NCI-H1417 (cell line): Measurements from ENCODE around the gene CXXC1.
"Not testable (repeated sequence)": the region's sequence is repeated elsewhere in the genome, so short reads cannot be mapped to it uniquely, and the experiment has no call there.

ENCODE experiments used
- DNase-seq, 3 experiments: peaks; one replicate each; lab custom pipeline; 2025; lab: John Stamatoyannopoulos, UW

The CXXC1 gene

GRCh38 chr18:50274044-50274442, 13.4 kb downstream of the CXXC1 start:
- DNase-seq = no peak

DNA sequence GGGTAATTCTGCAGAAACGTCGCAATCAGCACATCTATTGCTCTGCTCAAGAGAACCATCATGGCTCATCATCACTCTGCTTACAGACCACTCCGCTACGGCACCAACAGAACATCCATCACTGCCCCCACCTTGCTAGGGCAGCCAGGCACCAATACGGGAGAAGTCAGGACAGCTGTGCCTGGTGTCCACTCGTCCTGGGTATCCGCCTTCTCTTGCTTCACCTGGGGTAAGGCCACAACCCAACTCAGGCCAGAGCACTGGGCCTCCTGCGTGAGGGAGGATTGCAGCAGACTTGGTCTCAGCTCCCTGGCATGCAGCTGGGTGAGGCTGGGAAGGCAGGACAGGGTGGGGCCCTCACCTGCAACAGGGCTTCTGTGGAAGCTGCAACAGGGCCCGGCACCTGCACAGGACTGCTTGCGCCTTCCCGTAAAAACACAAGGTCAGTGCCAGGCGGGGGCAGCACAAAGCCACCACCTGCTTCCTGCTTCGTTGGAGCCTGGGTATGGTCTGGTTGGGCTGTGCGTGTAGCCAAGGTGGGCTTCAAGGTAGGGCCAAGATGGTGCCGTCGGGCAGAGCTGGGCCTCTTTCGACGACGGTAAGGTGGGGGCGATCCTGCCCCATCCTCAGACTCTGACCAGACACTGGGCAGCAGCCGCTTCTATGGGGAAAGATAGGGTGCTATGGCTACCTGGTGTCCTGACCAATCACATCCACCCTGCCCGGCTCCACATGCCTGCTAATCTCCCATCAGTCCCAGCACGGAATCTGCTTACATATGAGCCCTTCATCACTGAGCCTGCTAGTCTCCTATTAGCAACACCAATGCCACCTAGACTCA, 14.1 kb downstream of the CXXC1 start:
- no peak for DNase-seq

DNA sequence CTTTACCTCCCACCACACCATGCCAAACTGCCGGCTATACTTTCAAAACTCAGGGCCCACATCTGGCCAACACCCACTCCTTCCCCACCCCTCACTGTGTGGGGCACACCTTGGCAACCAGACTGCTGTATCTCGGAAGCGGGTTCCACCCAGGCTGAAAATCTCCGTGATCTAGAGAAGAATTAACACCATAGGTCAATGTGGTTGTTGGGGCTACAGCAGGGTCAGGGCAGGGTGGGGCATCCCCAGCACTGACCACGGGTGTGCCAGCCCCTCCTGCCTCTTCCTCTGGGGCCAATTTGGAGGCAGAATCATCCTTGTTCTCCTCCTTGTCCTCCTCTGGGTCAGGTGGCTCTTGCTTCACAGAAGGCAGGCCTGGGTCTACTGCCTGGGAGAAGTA, 14.9 kb downstream of the CXXC1 start:
- DNase-seq = no peak

DNA sequence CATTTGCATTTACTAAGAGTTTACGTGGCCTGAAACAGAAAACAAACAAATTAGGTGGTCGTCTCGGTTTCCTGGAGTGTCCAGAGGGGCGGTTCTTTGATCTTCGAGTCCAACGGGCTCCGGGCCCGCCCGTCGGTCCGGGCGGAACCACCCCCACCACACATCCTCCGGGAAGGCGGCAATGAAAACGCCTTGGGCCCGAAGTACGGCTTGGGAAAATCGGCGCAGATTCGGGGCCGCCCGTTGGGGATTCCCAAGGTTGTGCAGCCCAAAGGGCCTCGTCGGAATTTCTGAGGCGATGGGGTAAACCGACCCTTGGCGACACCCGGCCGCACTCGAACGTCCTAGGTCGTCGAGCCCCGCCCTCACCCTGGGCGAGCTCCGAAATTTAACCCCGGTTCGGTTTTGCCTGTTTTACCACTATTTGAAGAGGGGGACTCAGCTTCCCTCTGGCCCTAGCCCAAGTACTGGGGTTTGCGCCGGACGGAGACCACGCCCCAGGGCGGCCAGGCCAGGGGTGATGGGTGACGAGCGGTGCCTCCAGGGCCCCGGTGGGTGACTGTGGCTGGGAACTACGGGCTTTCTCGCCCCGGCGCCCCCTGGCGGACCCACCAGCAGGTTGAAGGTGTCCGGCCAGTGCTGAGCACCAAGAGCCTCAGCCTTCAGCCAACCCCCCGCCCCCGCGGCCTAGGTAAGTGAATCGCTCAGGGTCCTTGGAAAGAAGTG, 19.3 kb downstream of the CXXC1 start:
- DNase-seq = no peak

DNA sequence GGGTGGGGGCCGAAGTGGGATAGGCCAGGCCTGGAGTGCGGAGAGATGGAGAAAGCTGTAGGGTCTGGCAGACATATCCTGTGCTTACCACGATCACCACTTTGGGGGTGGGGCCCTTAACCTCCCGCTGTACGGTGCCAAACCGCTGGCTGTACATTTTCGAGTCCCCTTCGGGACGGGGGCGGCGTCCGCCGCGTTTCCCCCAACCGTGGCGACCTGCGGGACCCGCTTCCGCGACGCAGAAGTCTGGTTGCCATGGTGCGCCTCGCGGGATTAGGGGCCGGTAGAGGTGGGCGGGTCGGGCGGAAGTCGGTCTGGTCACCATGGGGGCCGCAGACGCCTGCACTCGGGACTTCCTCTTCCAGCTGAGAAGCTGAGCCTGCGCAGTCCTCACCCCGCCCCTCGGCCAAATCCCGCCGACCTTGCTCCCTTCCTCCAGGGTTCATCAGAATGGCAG, 21.2 kb downstream of the CXXC1 start, which contains the start of gene CFAP53:
Gene CFAP53 (minus strand): TSS at position 248 of the 457 bp plus-strand sequence. CDS start 91 bp downstream, at position 157.
- peak; percentile 70 to 94 (median 89) for DNase-seq

DNA sequence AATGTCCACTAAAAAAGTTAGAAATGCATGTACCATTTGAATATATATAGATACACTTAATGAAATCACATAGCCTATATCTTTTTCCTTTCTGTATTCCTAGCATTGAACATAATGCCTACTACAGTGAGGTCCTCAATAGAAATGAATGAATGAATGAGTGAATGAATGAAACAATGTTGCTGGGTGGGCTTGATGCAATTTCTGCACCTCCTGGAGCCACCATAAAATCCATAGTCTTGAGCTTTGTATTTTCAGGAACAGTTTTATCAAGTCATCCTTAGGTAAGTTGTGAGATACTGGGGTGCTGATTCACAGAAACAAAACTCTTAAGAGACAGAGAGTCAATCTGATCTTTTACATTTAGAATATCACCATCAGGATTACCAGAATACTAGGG, 24.5 kb downstream of the CXXC1 start:
- DNase-seq = no peak

DNA sequence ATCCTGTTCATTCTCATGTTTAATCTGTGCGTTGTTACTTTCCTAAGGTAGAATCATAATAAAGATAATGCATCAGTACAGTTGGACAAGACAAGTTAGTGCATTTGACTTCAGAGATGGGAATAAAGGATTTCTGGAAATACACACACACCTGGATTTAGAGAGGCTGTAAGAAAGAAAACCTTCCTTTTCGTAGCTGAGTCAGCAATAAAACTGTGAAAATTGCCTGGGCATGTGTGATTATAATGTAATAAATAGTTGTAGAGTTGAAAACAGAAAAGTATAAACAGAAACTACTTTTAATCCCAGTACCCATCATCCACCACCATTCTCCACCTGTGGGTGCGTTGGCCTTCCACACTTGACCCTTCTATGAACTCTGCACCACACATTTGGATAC, 36.6 kb downstream of the CXXC1 start:
- no peak for DNase-seq

DNA sequence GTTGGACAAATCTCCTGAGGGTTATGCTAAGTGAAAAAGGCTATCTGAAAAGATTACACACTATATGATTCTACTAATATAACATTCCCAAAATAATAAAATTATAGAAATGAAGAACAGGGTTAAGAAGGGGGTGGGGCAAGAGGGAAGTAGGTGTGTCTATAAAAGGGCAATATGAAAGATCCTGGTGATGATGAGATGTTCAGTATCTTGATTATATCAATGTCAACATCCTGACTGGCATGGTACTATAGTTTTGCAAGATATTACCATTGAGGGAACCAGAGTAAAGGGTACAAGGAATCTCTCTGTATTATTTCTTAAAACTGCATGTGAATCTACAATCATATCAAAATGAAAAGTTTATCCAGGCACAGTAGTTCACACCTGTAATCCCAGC, 37.9 kb downstream of the CXXC1 start:
- DNase-seq = no peak

GRCh38 chr18:50247561-50247960, 39.9 kb downstream of the CXXC1 start:
- DNase-seq = no peak

GRCh38 chr18:50241768-50242167, 45.7 kb downstream of the CXXC1 start:
- not testable (repeated sequence) for DNase-seq

DNA sequence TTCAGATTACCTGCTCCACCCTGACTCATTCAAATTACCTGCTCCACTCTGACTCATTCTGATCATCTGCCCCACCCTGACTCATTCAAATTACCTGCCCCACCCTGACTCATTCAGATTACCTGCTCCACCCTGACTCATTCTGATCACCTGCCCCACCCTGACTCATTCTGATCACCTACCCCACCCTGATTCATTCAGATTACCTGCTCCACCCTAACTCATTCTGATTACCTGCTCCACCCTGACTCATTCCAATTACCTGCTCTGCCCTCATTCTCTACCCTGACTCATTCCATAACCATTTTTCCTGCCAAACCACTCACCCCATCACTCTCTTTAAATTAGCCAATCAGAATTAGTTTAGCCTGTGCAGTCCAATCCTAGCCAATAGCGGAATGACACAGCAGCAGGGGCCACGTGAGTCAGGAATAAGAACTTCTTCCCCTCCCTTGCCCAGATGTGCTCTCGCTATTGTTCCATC, 47.4 kb downstream of the CXXC1 start:
- no peak for DNase-seq

- no peak for DNase-seq
These were observed 55.1 kb downstream of the CXXC1 start for GRCh38 chr18:50232419-50232818.
